ENCODE data around the gene ABHD16A. TPM values are rescaled to one million over a fixed set of nuclear protein-coding genes. Genes with fewer than 3 reads are reported as not detected.

Gene ABHD16A
- total and polyA plus RNA-seq, 2 of the 13 experiments (the other 11 are each of a cell fraction or from before 2014, with no cell fraction given), result 43.5 to 45.4 TPM

GRCh38 chr6:31660381-31661261 is 42.5 kb downstream of the ABHD16A start, which contains the start of gene C6orf47 (continued):
- TF ChIP-seq RERE (CRISPR knock-in tag; IDR thresholded peaks at IDR 0.05; ENCODE audit: low read depth) (no peak), RBM22 (optimal IDR thresholded peaks at IDR 0.05; ENCODE audit: low read length) (peak; percentile 86), ELF4 (CRISPR knock-in tag; IDR thresholded peaks at IDR 0.05; ENCODE audit: borderline replicate concordance) (no peak; the same call in 1 of the 2 replicates), XRCC5 (optimal IDR thresholded peaks at IDR 0.05; ENCODE audit: low read length) (peak; percentile 75), E2F2 (CRISPR knock-in tag; IDR thresholded peaks at IDR 0.05; ENCODE audit: borderline replicate concordance) (peak; percentile 89; the same call in 1 of the 2 replicates), CEBPZ (IDR thresholded peaks at IDR 0.05; ENCODE audit: low read length) (no peak), ZHX1 (CRISPR knock-in tag; IDR thresholded peaks at IDR 0.05; ENCODE audit: low read depth) (no peak), YY1 (IDR thresholded peaks at IDR 0.05; ENCODE audit: insufficient read depth, insufficient replicate concordance, low read depth, low read length) (peak; percentile 75), DBP (CRISPR knock-in tag; IDR thresholded peaks at IDR 0.05; ENCODE audit: not compliant biosample characterization) (peak; percentile 82), GRHL1 (CRISPR knock-in tag; conservative IDR thresholded peaks at IDR 0.05) (no peak)
